ENCODE measurements around the gene VAV2. TPM values are rescaled to one million over a fixed set of nuclear protein-coding genes. Genes with fewer than 3 reads are reported as not detected.

The VAV2 gene
- total and polyA plus RNA-seq, 2 experiments from 2014 or later: 8.1 to 28.9 TPM

DNA sequence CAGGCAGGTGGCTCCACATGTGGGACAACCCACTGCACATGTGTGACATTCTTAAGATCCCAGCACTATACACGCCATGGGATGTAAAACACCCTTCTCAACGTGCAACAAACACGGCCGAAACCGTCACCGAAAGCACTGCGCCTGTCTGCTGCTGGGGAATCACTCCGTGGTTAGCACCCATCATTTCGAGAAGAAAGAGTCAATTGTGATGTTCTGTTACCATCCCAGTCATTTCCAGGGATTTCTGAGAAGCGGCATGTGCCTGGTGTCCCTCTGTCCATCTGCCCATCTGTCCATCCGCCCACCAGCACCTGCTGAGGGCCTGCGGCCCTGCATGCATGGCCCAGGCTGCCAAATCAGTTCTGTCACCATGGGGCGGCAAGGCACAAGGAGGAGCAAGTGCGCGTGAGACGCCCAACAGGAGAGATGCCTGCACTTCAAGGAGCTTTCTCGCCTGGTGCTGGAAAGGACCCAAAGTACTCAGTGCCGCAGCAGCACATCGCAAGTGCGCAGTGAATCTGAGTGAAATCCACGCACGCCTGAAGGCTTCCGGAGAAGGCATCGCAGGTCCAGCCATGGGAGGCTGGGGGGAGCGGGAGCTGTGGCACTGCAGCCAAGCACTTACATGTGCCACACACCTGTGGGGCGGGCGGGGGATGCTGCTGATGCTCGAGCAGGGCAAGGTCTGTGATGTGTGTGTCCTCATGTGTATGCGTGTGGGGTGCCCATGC, 38.0 kb downstream of the VAV2 start:
- H3K4me1 ChIP-seq (ENCODE audit: insufficient read depth): peaks cover 26% of the 10 kb centered on the region

More for the DNA sequence above, 38.0 kb downstream of the VAV2 start:
- no peak for ATAC-seq
- Histone ChIP-seq H3K4me3 (no peak overlapping the region), H3K9me2 (ENCODE audit: insufficient read depth) (no peaks in the 10 kb centered on the region), H3K27me3 (ENCODE audit: insufficient read depth) (no peaks in the 10 kb centered on the region), H3K4me2 (no peak overlapping the region), H3K27ac (ENCODE audit: low read depth) (no peak overlapping the region), H3K36me3 (ENCODE audit: insufficient read depth) (no peaks in the 10 kb centered on the region; the same call in 1 of the 2 replicates), H4K20me1 (replicated peaks; ENCODE audit: insufficient read depth) (peaks cover 2% of the 10 kb centered on the region), H3K79me2 (replicated peaks; ENCODE audit: insufficient read depth) (peaks cover 65% of the 10 kb centered on the region), H2AFZ (no peak overlapping the region), H3F3A (replicated peaks; ENCODE audit: low read depth) (peaks cover 10% of the 10 kb centered on the region; the same call in 1 of the 2 replicates)
- Mint-ChIP-seq H3K4me1 (peaks cover 45% of the 10 kb centered on the region), H3K27ac (no peak overlapping the region; the same call in 1 of the 2 replicates), H3K27me3 (ENCODE audit: insufficient read depth, low read depth, poor library complexity) (peaks cover 23% of the 10 kb centered on the region), H3K9me3 (no peaks in the 10 kb centered on the region), H3K4me3 (no peak overlapping the region), H3K36me3 (ENCODE audit: low read depth) (no peaks in the 10 kb centered on the region)
- DNase-seq (ENCODE audit: low spot score): no peak
- no peak for TF ChIP-seq POLR2AphosphoS5 (IDR thresholded peaks at IDR 0.05; ENCODE audit: low read depth)
- TF ChIP-seq JUNB (IDR thresholded peaks at IDR 0.05; ENCODE audit: unreplicated experiment): no peak
- TF ChIP-seq, protein P1, sequence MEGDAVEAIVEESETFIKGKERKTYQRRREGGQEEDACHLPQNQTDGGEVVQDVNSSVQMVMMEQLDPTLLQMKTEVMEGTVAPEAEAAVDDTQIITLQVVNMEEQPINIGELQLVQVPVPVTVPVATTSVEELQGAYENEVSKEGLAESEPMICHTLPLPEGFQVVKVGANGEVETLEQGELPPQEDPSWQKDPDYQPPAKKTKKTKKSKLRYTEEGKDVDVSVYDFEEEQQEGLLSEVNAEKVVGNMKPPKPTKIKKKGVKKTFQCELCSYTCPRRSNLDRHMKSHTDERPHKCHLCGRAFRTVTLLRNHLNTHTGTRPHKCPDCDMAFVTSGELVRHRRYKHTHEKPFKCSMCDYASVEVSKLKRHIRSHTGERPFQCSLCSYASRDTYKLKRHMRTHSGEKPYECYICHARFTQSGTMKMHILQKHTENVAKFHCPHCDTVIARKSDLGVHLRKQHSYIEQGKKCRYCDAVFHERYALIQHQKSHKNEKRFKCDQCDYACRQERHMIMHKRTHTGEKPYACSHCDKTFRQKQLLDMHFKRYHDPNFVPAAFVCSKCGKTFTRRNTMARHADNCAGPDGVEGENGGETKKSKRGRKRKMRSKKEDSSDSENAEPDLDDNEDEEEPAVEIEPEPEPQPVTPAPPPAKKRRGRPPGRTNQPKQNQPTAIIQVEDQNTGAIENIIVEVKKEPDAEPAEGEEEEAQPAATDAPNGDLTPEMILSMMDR (conservative IDR thresholded peaks at IDR 0.05; ENCODE audit: low read depth in 2 of 2): no peak
- no peak for TF ChIP-seq EZH2phosphoT487 (IDR thresholded peaks at IDR 0.05; ENCODE audit: unreplicated experiment)
- TF ChIP-seq EZH2 (IDR thresholded peaks at IDR 0.05; ENCODE audit: low read depth, unreplicated experiment): no peak
- TF ChIP-seq, protein P2, sequence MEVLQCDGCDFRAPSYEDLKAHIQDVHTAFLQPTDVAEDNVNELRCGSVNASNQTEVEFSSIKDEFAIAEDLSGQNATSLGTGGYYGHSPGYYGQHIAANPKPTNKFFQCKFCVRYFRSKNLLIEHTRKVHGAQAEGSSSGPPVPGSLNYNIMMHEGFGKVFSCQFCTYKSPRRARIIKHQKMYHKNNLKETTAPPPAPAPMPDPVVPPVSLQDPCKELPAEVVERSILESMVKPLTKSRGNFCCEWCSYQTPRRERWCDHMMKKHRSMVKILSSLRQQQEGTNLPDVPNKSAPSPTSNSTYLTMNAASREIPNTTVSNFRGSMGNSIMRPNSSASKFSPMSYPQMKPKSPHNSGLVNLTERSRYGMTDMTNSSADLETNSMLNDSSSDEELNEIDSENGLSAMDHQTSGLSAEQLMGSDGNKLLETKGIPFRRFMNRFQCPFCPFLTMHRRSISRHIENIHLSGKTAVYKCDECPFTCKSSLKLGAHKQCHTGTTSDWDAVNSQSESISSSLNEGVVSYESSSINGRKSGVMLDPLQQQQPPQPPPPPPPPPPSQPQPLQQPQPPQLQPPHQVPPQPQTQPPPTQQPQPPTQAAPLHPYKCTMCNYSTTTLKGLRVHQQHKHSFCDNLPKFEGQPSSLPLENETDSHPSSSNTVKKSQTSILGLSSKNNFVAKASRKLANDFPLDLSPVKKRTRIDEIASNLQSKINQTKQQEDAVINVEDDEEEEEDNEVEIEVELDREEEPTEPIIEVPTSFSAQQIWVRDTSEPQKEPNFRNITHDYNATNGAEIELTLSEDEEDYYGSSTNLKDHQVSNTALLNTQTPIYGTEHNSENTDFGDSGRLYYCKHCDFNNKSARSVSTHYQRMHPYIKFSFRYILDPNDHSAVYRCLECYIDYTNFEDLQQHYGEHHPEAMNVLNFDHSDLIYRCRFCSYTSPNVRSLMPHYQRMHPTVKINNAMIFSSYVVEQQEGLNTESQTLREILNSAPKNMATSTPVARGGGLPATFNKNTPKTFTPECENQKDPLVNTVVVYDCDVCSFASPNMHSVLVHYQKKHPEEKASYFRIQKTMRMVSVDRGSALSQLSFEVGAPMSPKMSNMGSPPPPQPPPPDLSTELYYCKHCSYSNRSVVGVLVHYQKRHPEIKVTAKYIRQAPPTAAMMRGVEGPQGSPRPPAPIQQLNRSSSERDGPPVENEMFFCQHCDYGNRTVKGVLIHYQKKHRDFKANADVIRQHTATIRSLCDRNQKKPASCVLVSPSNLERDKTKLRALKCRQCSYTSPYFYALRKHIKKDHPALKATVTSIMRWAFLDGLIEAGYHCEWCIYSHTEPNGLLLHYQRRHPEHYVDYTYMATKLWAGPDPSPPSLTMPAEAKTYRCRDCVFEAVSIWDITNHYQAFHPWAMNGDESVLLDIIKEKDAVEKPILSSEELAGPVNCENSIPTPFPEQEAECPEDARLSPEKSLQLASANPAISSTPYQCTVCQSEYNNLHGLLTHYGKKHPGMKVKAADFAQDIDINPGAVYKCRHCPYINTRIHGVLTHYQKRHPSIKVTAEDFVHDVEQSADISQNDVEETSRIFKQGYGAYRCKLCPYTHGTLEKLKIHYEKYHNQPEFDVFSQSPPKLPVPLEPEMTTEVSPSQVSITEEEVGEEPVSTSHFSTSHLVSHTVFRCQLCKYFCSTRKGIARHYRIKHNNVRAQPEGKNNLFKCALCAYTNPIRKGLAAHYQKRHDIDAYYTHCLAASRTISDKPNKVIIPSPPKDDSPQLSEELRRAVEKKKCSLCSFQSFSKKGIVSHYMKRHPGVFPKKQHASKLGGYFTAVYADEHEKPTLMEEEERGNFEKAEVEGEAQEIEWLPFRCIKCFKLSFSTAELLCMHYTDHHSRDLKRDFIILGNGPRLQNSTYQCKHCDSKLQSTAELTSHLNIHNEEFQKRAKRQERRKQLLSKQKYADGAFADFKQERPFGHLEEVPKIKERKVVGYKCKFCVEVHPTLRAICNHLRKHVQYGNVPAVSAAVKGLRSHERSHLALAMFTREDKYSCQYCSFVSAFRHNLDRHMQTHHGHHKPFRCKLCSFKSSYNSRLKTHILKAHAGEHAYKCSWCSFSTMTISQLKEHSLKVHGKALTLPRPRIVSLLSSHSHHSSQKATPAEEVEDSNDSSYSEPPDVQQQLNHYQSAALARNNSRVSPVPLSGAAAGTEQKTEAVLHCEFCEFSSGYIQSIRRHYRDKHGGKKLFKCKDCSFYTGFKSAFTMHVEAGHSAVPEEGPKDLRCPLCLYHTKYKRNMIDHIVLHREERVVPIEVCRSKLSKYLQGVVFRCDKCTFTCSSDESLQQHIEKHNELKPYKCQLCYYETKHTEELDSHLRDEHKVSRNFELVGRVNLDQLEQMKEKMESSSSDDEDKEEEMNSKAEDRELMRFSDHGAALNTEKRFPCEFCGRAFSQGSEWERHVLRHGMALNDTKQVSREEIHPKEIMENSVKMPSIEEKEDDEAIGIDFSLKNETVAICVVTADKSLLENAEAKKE (CRISPR knock-in tag; IDR thresholded peaks at IDR 0.05): no peak
- no peak for TF ChIP-seq ZNF331 (CRISPR knock-in tag; IDR thresholded peaks at IDR 0.05; ENCODE audit: low read depth)

Data from GM23338 (cell line).